Loucy (cell line): Measurements from ENCODE around the gene ZNF438.

Experiments used
- CTCF ChIP-seq: fragments of 200-600 bp; sonication (generic); conservative IDR thresholded peaks from 2 replicates; pipeline ENCODE4 v1.5.1; 2014; ENCODE audit warnings: mild to moderate bottlenecking, antibody characterized with exemption, low read length
- EZH2phosphoT487 ChIP-seq: fragments of 200-600 bp; IDR thresholded peaks from 2 replicates; pipeline ENCODE4 v1.6.1; 2018; ENCODE audit warnings: antibody characterized with exemption, mild to moderate bottlenecking, moderate library complexity, borderline replicate concordance

- TF ChIP-seq CTCF (no peak), EZH2phosphoT487 (no peak)
Measured at GRCh38 chr10:31055573-31056251, 24.0 kb upstream of the ZNF438 start.
